ENCODE results near the gene CLK3. TPM values are rescaled to one million over a fixed set of nuclear protein-coding genes. Genes with fewer than 3 reads are reported as not detected.

Gene CLK3
- total RNA-seq, 4 donors from 2014 or later = 93.1 to 244 (median 115) TPM

DNA sequence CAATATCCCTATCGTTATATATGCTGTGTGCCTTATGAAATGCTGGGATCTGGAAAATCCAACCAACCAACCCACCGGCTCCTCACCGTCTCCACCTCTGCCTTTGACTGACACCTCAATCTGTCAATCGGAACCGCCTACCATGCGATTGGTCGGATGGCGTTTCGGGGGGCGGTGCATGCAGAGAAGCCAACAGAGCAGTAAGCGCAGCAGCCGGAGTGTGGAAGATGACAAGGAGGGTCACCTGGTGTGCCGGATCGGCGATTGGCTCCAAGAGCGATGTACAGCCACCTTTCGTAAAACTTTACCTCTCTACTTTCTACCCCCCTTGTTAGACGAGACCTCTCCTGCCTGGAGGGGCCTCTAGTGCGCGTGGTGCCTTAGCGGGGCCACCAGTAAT lies 6.3 kb downstream of the CLK3 start:
- H3K27me3 ChIP-seq = no peaks in the 10 kb centered on the region
- H3K27ac ChIP-seq = no peak overlapping the region
- peaks cover 38% of the 10 kb centered on the region for H3K4me1 ChIP-seq
- TF ChIP-seq POLR2A (IDR thresholded peaks at IDR 0.05) (no peak), CTCF (IDR thresholded peaks at IDR 0.05) (no peak), POLR2AphosphoS5 (IDR thresholded peaks at IDR 0.05) (no peak), EP300 (IDR thresholded peaks at IDR 0.05) (no peak)
- H3K4me3 ChIP-seq = no peak overlapping the region
- DNase-seq (ENCODE audit: low spot score in 2 of 2) = no peak
- no peaks in the 10 kb centered on the region for H3K9me3 ChIP-seq
- H3K36me3 ChIP-seq = peaks cover 81% of the 10 kb centered on the region
- 91% methylated on average over 21 of the region's 21 CpGs for WGBS

DNA sequence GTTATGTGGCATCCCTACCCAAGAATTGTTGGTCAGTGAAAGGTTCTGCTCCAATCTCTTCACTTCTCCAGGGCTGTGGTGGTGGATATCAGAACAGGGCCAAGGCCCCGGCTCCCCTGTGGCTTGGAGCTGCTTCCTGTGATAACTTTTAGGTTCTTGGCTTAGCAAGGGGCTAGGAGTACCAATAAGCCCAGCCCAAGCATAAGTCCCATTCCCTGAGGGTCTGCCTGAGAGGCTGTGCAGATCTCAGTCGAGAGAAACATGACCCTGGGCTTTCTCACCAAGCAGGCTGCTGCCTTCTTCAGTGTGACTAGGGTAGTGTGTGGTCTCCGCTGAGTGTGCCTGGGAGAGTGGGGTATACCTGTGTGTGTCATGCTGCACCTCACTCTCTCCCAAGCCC lies 7.1 kb downstream of the CLK3 start:
- TF ChIP-seq CTCF (IDR thresholded peaks at IDR 0.05) (no peak), EP300 (IDR thresholded peaks at IDR 0.05) (no peak), POLR2AphosphoS5 (IDR thresholded peaks at IDR 0.05) (no peak), POLR2A (IDR thresholded peaks at IDR 0.05) (no peak)
- WGBS = 75% methylated on average over 3 of the region's 3 CpGs
- no peak for DNase-seq (ENCODE audit: low spot score in 2 of 2)
- H3K4me1 ChIP-seq = peaks cover 30% of the 10 kb centered on the region
- no peak overlapping the region for H3K4me3 ChIP-seq
- no peak overlapping the region for H3K27ac ChIP-seq
- H3K27me3 ChIP-seq = no peaks in the 10 kb centered on the region
- H3K36me3 ChIP-seq = peaks cover 90% of the 10 kb centered on the region
- no peaks in the 10 kb centered on the region for H3K9me3 ChIP-seq

DNA sequence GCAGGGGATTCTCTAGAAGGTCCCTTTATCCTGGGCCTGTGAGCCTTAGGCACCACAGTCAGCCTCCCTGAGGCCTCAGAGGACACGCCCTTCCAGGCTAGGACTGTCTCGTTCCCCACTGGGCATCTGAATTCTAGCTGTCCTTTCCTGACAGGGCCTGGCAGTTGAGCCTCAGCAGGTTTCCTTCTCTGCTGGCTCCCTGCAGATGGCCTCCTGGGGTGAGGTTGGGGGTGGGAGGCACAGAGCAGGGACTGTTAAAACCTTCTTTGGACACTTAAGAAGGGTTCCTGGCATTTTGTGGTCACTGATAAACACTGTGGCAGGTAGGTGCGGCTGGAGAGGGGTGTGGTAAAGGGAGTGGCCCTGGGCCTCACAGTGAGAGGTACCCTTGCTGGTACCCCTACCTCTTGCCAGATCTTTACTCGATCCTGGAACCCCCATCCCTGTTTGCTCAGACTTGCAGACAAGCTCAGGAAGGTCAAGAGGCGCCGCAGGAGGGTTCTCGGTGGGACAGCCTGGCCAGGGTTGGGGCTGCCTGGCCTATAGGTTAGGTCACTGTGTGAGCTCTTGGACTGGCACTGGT lies 8.5 kb downstream of the CLK3 start:
- DNase-seq (ENCODE audit: low spot score in 2 of 2) = peak in 1 of 2 donors; percentile 63
- no peaks in the 10 kb centered on the region for H3K27me3 ChIP-seq
- peaks cover 16% of the 10 kb centered on the region for H3K4me1 ChIP-seq
- H3K4me3 ChIP-seq = no peak overlapping the region
- no peaks in the 10 kb centered on the region for H3K9me3 ChIP-seq
- TF ChIP-seq POLR2A (IDR thresholded peaks at IDR 0.05) (no peak), CTCF (IDR thresholded peaks at IDR 0.05) (no peak), POLR2AphosphoS5 (IDR thresholded peaks at IDR 0.05) (no peak), EP300 (IDR thresholded peaks at IDR 0.05) (no peak)
- no peak overlapping the region for H3K27ac ChIP-seq
- WGBS = 69% methylated on average over 6 of the region's 7 CpGs
- peaks cover 100% of the 10 kb centered on the region for H3K36me3 ChIP-seq

GRCh38 chr15:74625693-74626092 lies 10.1 kb downstream of the CLK3 start:
- 88% methylated on average over 6 of the region's 6 CpGs for WGBS
- DNase-seq (ENCODE audit: low spot score in 2 of 2) = peak in 1 of 2 donors; percentile 67
- Histone ChIP-seq H3K27ac (no peak overlapping the region), H3K9me3 (no peaks in the 10 kb centered on the region), H3K4me1 (peaks cover 10% of the 10 kb centered on the region), H3K27me3 (no peaks in the 10 kb centered on the region), H3K36me3 (peaks cover 100% of the 10 kb centered on the region), H3K4me3 (no peak overlapping the region)
- TF ChIP-seq EP300 (IDR thresholded peaks at IDR 0.05) (no peak), POLR2A (IDR thresholded peaks at IDR 0.05) (no peak), POLR2AphosphoS5 (IDR thresholded peaks at IDR 0.05) (no peak), CTCF (IDR thresholded peaks at IDR 0.05) (no peak)

- Histone ChIP-seq H3K36me3 (peaks cover 100% of the 10 kb centered on the region), H3K27me3 (no peaks in the 10 kb centered on the region), H3K4me1 (peaks cover 3% of the 10 kb centered on the region), H3K9me3 (no peaks in the 10 kb centered on the region), H3K27ac (no peak overlapping the region), H3K4me3 (no peak overlapping the region)
- DNase-seq (ENCODE audit: low spot score in 2 of 2) = no peak
- 94% methylated on average over 7 of the region's 7 CpGs for WGBS
- TF ChIP-seq POLR2A (IDR thresholded peaks at IDR 0.05) = no peak
- TF ChIP-seq EP300 (IDR thresholded peaks at IDR 0.05) = no peak
- TF ChIP-seq CTCF (IDR thresholded peaks at IDR 0.05) = no peak
- TF ChIP-seq POLR2AphosphoS5 (IDR thresholded peaks at IDR 0.05) = no peak
Observed at GRCh38 chr15:74626336-74626735, 10.7 kb downstream of the CLK3 start.
